PC-3 (cell line): Measurements from ENCODE around the gene CENPT. TPM values are rescaled to one million over a fixed set of nuclear protein-coding genes. Genes with fewer than 3 reads are reported as not detected.
A peak's percentile ranks its signal among the peaks of the same experiment; 100 is the strongest.

ENCODE experiments used
- ATAC-seq: fragments of 200-7000 bp; cut with Tn5 transposase; 2 replicates; pipeline ENCODE4 v1.9.1; 2020; ENCODE audit warnings: mild to moderate bottlenecking, moderate library complexity
- BruUV-seq: library from RNA; stranded (reverse); fragments of 400-500 nt; replicated peaks from 2 replicates; lab custom pipeline; 2021; lab: Mats Ljungman, UMichigan
- CTCF ChIA-PET: fragments of 300-600 bp; sonication (Branson Sonifier 250); formaldehyde crosslinking; loops from one replicate; lab custom pipeline; 2022; ENCODE audit warnings: antibody characterized with exemption; lab: Charles Lee
- POLR2A ChIA-PET: fragments of 300-600 bp; sonication (Branson Sonifier 250); formaldehyde crosslinking; loops from one replicate; lab custom pipeline; 2022; ENCODE audit warnings: antibody characterized with exemption; ENCODE audit not compliant: unreplicated experiment; lab: Charles Lee
- DNase-seq: peaks from one replicate; pipeline ENCODE4 v3.0.0-alpha.2; 2015
- H2AFZ ChIP-seq: fragments of 300-600 bp; sonication (generic); 2 replicates; pipeline ENCODE4 v1.6.0; 2016; ENCODE audit warnings: antibody characterized with exemption, low read length
- H3F3A ChIP-seq: fragments of 300-600 bp; sonication (generic); one replicate; pipeline ENCODE4 v1.6.0; 2017; ENCODE audit warnings: antibody characterized with exemption, low read length, control low read depth, mild to moderate bottlenecking; ENCODE audit not compliant: unreplicated experiment
- H3K27ac ChIP-seq: fragments of 300-600 bp; sonication (generic); 2 replicates; pipeline ENCODE4 v1.5.1; 2016; ENCODE audit warnings: mild to moderate bottlenecking, low read length
- H3K27me3 ChIP-seq: fragments of 300-600 bp; sonication (generic); 2 replicates; pipeline ENCODE4 v1.6.1; 2016; ENCODE audit warnings: low read length, mixed read lengths
- H3K36me3 ChIP-seq: fragments of 300-600 bp; sonication (generic); 2 replicates; pipeline ENCODE4 v1.6.1; 2016; ENCODE audit warnings: low read depth, mixed run types, low read length, mixed read lengths
- H3K4me1 ChIP-seq: fragments of 300-600 bp; sonication (generic); 2 replicates; pipeline ENCODE4 v1.5.1; 2016; ENCODE audit warnings: low read length; ENCODE audit not compliant: insufficient read depth
- H3K4me2 ChIP-seq: fragments of 300-600 bp; sonication (generic); 2 replicates; pipeline ENCODE4 v1.6.0; 2016; ENCODE audit warnings: low read length
- H3K4me3 ChIP-seq: fragments of 300-600 bp; sonication (generic); 2 replicates; pipeline ENCODE4 v1.5.1; 2016; ENCODE audit warnings: mild to moderate bottlenecking, low read length, mixed read lengths
- H3K79me2 ChIP-seq: fragments of 300-600 bp; sonication (generic); 2 replicates; pipeline ENCODE4 v1.6.1; 2017; ENCODE audit warnings: low read length, mixed read lengths
- H3K9ac ChIP-seq: fragments of 300-600 bp; sonication (generic); 2 replicates; pipeline ENCODE4 v1.6.0; 2016; ENCODE audit warnings: mild to moderate bottlenecking, low read length
- H3K9me2 ChIP-seq: fragments of 300-600 bp; sonication (generic); replicated peaks from 2 replicates; pipeline ENCODE4 v1.6.1; 2016; ENCODE audit warnings: mixed run types, low read length, mixed read lengths
- H3K9me3 ChIP-seq: fragments of 300-600 bp; sonication (generic); 2 replicates; pipeline ENCODE4 v1.6.1; 2016; ENCODE audit warnings: low read length, mixed read lengths
- H4K20me1 ChIP-seq: fragments of 300-600 bp; sonication (generic); 2 replicates; pipeline ENCODE4 v1.6.1; 2016; ENCODE audit warnings: low read length, mixed read lengths
- EZH2 ChIP-seq: fragments of 300-600 bp; sonication (generic); IDR thresholded peaks from one replicate; pipeline ENCODE4 v1.6.1; 2017; ENCODE audit warnings: antibody characterized with exemption, mild to moderate bottlenecking, low read length; ENCODE audit not compliant: unreplicated experiment
- EZH2phosphoT487 ChIP-seq: fragments of 300-600 bp; sonication (generic); IDR thresholded peaks from 2 replicates; pipeline ENCODE4 v1.6.1; 2018; ENCODE audit warnings: mild to moderate bottlenecking, antibody characterized with exemption, low read length, borderline replicate concordance
- intact Hi-C: fragments of 100-400 bp; cut with micrococcal nuclease; formaldehyde crosslinking; loops from 2 replicates; pipeline ENCODE4 v1.9.0; 2023
- total RNA-seq: library from RNA; depleted of rRNA; stranded (reverse); fragments of >200 nt; gene quantifications from 2 replicates; pipeline ENCODE4 v1.2.3, GENCODE V29; 2014
- TF ChIP-seq, protein P1 (sequence below): fragments of 300-600 bp; sonication (generic); conservative IDR thresholded peaks from 2 replicates; pipeline ENCODE4 v1.5.1; 2017; ENCODE audit warnings: antibody characterized with exemption, low read depth, mild to moderate bottlenecking, low read length

CENPT gene
- total RNA-seq, 1 experiment from 2014 or later: 35.1 TPM

- no peak for TF ChIP-seq EZH2
- TF ChIP-seq EZH2phosphoT487: no peak
- TF ChIP-seq, protein P1, sequence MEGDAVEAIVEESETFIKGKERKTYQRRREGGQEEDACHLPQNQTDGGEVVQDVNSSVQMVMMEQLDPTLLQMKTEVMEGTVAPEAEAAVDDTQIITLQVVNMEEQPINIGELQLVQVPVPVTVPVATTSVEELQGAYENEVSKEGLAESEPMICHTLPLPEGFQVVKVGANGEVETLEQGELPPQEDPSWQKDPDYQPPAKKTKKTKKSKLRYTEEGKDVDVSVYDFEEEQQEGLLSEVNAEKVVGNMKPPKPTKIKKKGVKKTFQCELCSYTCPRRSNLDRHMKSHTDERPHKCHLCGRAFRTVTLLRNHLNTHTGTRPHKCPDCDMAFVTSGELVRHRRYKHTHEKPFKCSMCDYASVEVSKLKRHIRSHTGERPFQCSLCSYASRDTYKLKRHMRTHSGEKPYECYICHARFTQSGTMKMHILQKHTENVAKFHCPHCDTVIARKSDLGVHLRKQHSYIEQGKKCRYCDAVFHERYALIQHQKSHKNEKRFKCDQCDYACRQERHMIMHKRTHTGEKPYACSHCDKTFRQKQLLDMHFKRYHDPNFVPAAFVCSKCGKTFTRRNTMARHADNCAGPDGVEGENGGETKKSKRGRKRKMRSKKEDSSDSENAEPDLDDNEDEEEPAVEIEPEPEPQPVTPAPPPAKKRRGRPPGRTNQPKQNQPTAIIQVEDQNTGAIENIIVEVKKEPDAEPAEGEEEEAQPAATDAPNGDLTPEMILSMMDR: no peak
- H3F3A ChIP-seq: no peaks in the 10 kb centered on the region
- H3K9me3 ChIP-seq: no peaks in the 10 kb centered on the region
- peak overlapping the region; percentile 99 for H2AFZ ChIP-seq
- peak; percentile 98 for ATAC-seq
- intact Hi-C loops: no loop called here
- ChIA-PET CTCF (interaction anchor here (0.5 to 1.5 kb wide), 4 partner anchors 17 to 101 kb away, joined by 3 to 9 read pairs (median 4); no protein-coding TSS in a partner anchor), POLR2A (no interaction called here)
- H3K9me2 ChIP-seq: no peaks in the 10 kb centered on the region
- no peaks in the 10 kb centered on the region for H4K20me1 ChIP-seq
- no peaks in the 10 kb centered on the region for H3K36me3 ChIP-seq
- peak overlapping the region; percentile 78 for H3K4me3 ChIP-seq
- H3K79me2 ChIP-seq: peaks cover 17% of the 10 kb centered on the region
- DNase-seq: peak; percentile 85
- peaks cover 11% of the 10 kb centered on the region for H3K4me1 ChIP-seq
- peak overlapping the region; percentile 24 for H3K27ac ChIP-seq
- H3K9ac ChIP-seq: peak overlapping the region; percentile 90
- BruUV-seq: TSS peak; percentile 63
- H3K27me3 ChIP-seq: no peaks in the 10 kb centered on the region
- peak overlapping the region; percentile 98 for H3K4me2 ChIP-seq
Observed at GRCh38 chr16:67833415-67834241, 13.9 kb downstream of the CENPT start.

DNA sequence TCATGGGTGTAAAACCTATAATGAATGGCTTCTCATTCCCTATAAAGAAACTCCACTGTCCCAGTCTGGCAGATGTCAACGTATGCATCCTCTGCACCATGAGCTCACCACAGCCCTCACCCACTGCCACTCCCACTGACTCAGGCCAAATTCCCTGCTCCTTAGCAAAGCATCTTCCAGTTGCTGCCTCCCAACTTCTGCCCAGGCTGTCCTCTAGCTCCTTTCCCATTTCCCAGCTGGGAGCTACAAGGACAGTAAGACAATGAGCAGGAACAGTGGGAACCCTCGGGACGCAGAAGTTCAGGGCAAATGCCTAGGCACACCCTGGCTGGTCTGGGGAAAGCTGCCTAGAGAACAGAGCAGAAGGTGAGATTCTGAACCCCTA, 14.5 kb downstream of the CENPT start:
- Histone ChIP-seq H4K20me1 (no peaks in the 10 kb centered on the region), H3K9ac (peak overlapping the region; percentile 90), H3F3A (no peaks in the 10 kb centered on the region), H3K9me2 (no peaks in the 10 kb centered on the region), H3K27ac (peak overlapping the region; percentile 24), H3K4me2 (peak overlapping the region; percentile 98), H3K27me3 (no peaks in the 10 kb centered on the region), H3K4me1 (peaks cover 11% of the 10 kb centered on the region), H3K36me3 (no peaks in the 10 kb centered on the region), H3K9me3 (no peaks in the 10 kb centered on the region), H2AFZ (peak overlapping the region; percentile 99), H3K79me2 (peaks cover 17% of the 10 kb centered on the region), H3K4me3 (peak overlapping the region; percentile 78)
- ChIA-PET POLR2A (no interaction called here), CTCF (interaction anchor here (0.5 to 1.5 kb wide), 4 partner anchors 17 to 102 kb away, joined by 3 to 9 read pairs (median 4); no protein-coding TSS in a partner anchor)
- DNase-seq (peak; percentile 68), ATAC-seq (peak; percentile 81)
- TF ChIP-seq, protein P1: no peak
- no peak for TF ChIP-seq EZH2phosphoT487
- no peak for TF ChIP-seq EZH2
- intact Hi-C loops: no loop called here
- TSS peak; percentile 85 for BruUV-seq

GRCh38 chr16:67828651-67829050, 18.8 kb downstream of the CENPT start:
- Histone ChIP-seq H3K36me3 (no peaks in the 10 kb centered on the region), H3K27ac (no peak overlapping the region), H3K79me2 (peaks cover 17% of the 10 kb centered on the region), H3K9me3 (no peaks in the 10 kb centered on the region), H3K4me2 (no peak overlapping the region), H4K20me1 (no peaks in the 10 kb centered on the region), H3K4me1 (peaks cover 6% of the 10 kb centered on the region), H2AFZ (no peak overlapping the region), H3K4me3 (no peak overlapping the region), H3F3A (no peaks in the 10 kb centered on the region), H3K9me2 (no peaks in the 10 kb centered on the region), H3K27me3 (no peaks in the 10 kb centered on the region), H3K9ac (no peak overlapping the region)
- no peak for ATAC-seq
- ChIA-PET POLR2A (no interaction called here), CTCF (no interaction called here)
- TF ChIP-seq EZH2phosphoT487: no peak
- TF ChIP-seq, protein P1: no peak
- TF ChIP-seq EZH2: no peak
- intact Hi-C loops: no loop called here
- DNase-seq: no peak
- no TSS peak for BruUV-seq
